Activated naive CD4-positive, alpha-beta T cell treated with anti-CD3 and anti-CD28 coated beads, Interleukin-2, amount 50 U/mL, for 72 hours (primary cell): ENCODE measurements around the gene ZNF664. TPM values are rescaled to one million over a fixed set of nuclear protein-coding genes. Genes with fewer than 3 reads are reported as not detected.

Experiments
- ATAC-seq, 2 donors: fragments of 150-1000 bp; cut with Tn5 transposase; 2 replicates each; pipeline ENCODE4 v1.10.0; 2021; ENCODE audit warnings: mild to moderate bottlenecking in 2 of 2, moderate library complexity in 2 of 2
- DNase-seq, 2 donors: peaks; one replicate each; pipeline ENCODE4 v3.0.0; 2021 to 2022; ENCODE audit warnings: low spot score in 2 of 2
- H3K27ac Mint-ChIP-seq, 2 donors: one replicate each; pipeline ENCODE4 v1.8.0; 2022; ENCODE audit warnings: mild to moderate bottlenecking in 2 of 2, mixed read lengths in 2 of 2
- H3K36me3 Mint-ChIP-seq, 2 donors: one replicate each; pipeline ENCODE4 v1.8.0; 2022; ENCODE audit warnings: mixed read lengths in 2 of 2
- H3K9me3 Mint-ChIP-seq, 2 donors: one replicate each; pipeline ENCODE4 v1.8.0; 2022; ENCODE audit warnings: mixed read lengths in 2 of 2
- total RNA-seq, 2 donors: library from RNA; stranded (reverse); gene quantifications; one replicate each; pipeline ENCODE4 v1.2.3, GENCODE V29; 2022

Gene ZNF664
- total RNA-seq, 2 donors from 2014 or later = 30.5 to 51.1 TPM

DNA sequence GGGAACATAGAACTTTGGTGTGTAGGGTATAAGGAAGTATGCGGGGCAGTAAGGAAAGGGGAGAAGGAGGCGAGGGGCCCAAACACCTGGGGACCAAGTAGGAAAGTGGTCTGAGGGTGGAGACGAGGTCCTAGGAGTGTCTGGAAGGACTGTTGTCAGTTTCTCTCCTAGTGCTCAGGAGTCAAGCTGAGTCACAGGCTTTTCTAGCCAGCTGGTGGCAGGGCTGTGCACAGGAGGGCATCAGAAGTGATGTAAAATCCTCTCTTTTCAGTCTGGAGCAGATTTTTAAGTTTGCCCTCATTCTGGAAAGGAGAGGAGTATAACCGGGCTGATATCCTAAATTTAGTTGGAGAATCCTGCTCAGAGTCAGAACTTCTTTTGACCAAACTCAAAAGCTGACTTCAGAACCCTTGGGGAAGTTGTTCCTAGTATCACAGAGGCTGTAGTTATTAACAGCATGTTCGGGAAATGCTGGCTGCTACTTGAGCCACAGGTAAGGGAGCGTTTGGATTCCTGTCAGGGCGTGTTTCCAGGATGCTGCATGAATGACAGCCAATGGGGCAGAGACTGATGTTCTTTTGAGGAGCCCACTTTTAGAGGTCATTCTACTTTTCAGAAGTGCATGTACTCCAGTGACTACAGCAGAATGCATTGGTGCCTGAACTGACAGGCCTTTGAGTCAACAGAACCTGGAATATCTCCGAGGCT, 19.3 kb downstream of the ZNF664 start:
- no peaks in the 10 kb centered on the region for H3K9me3 Mint-ChIP-seq

GRCh38 chr12:123995023-123995748, 22.2 kb downstream of the ZNF664 start:
- peaks cover 5 to 7% of the 10 kb centered on the region in 2 donors for H3K36me3 Mint-ChIP-seq

More for the DNA sequence above, 19.3 kb downstream of the ZNF664 start:
- ATAC-seq (no peak), DNase-seq (no peak)
- peak overlapping the region in 1 of 2 donors; percentile 48 for H3K27ac Mint-ChIP-seq
- H3K36me3 Mint-ChIP-seq = peaks cover 7 to 15% of the 10 kb centered on the region in 2 donors

DNA sequence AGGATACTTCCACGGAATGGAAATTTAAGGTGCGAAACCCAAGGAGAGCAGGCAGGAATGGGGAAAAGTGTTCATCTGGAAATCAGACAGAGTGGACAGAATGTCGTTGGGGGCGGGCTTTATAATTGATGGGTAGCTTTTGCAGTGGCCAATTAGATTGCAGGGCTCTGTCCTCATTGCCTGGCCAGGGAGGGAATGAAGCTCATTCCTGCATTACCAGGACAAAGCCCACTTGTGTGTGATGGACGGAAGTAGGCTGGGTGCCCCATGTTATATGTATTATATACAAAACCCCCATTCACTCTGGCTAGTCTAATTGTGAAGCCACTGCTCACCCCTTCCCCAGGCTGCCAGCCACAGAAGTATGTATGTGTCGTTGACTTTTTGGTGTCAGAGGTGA, 23.6 kb downstream of the ZNF664 start:
- no peak for ATAC-seq
- H3K9me3 Mint-ChIP-seq = no peaks in the 10 kb centered on the region
- DNase-seq = no peak
- H3K27ac Mint-ChIP-seq = peak overlapping the region in 1 of 2 donors; percentile 38
- peaks cover 0 to 5% of the 10 kb centered on the region in 2 donors for H3K36me3 Mint-ChIP-seq

More at GRCh38 chr12:123995023-123995748, 22.2 kb downstream of the ZNF664 start:
- DNase-seq = no peak
- peak; percentile 84 to 92 for ATAC-seq
- Mint-ChIP-seq H3K27ac (no peak overlapping the region), H3K9me3 (no peaks in the 10 kb centered on the region)

DNA sequence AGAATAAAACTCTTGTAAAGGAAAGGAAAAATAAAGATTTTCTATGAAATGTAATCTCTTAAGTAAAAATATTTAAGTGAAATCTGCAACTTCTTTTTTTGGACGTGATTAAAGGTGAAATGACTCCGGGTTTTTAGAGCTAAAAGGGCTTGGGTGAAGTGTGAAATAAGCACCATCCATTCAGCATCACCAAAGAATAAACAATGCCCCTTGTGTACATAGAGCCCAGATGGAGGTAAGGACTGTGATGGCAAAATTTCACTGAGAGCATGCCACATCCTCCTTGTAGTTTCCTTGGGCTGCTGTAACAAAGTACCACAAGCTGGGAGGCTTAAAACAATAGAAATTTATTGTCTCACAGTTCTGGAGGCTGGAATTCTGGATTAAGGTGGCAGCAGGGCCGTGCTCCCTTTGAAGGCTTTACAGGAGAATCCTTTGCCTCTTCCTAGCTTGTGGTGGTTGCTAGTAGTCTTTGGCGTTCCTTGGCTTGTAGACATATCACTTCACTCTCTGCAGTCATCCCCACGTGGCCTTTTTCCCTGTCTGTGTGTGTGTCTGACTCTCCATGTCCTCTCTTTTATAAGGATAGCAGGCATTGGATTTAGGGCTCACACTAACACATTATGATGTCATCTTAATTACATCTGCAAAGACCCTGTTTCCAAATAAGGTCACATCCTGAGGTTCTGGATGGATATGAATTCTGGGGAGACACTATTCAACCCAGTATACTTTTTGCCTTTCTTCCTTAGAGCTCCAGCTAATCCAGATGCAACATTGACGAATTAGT, 24.2 kb downstream of the ZNF664 start:
- Mint-ChIP-seq H3K27ac (no peak overlapping the region), H3K9me3 (no peaks in the 10 kb centered on the region), H3K36me3 (peaks cover 0 to 5% of the 10 kb centered on the region in 2 donors)
- ATAC-seq = no peak
- no peak for DNase-seq

DNA sequence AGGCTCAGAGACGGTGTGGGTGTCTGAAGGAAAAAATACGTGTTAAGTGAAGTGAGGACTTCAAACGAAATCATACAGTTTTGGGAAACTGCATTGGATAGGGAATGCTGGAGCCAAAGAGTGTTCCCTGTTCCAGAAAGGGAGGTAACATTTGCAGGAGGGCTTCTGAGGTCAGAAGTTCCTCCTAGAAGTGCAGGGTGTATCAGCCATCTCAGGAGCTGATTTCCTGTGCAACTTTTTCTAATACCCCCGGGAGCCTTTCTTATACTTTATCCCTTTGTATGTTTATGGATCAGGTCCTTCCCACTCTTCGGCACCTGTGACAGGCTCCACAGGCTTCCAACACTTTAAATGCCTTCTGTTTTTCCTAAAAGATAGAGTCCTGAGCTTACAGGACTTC, 24.9 kb downstream of the ZNF664 start:
- H3K27ac Mint-ChIP-seq = no peak overlapping the region
- DNase-seq = no peak

GRCh38 chr12:123998344-123998990, 25.5 kb downstream of the ZNF664 start:
- Mint-ChIP-seq H3K9me3 (no peaks in the 10 kb centered on the region), H3K27ac (no peak overlapping the region), H3K36me3 (peaks cover 0 to 5% of the 10 kb centered on the region in 2 donors)
- no peak for DNase-seq
- ATAC-seq = no peak

More for the DNA sequence above, 24.9 kb downstream of the ZNF664 start:
- Mint-ChIP-seq H3K9me3 (no peaks in the 10 kb centered on the region), H3K36me3 (peaks cover 0 to 5% of the 10 kb centered on the region in 2 donors)
- no peak for ATAC-seq

DNA sequence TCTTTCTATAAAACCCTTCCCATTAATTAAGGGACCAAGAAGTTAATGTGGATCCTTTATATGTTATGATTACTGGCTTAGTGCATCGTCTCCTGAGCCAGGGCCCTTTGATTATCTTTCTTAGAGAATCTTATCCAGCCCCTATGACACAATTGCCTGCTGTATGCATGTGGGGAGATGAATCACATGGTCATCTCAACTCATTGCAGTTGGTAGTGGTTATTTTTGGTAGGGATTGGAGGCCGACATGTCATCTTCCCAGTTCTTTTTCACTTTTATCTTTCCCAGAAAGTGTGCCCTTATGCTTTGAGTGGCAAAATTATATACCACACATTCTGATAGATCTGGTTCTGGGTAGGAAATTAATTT, 26.0 kb downstream of the ZNF664 start:
- H3K27ac Mint-ChIP-seq = no peak overlapping the region
- DNase-seq = no peak
- no peaks in the 10 kb centered on the region for H3K9me3 Mint-ChIP-seq
- no peaks in the 10 kb centered on the region for H3K36me3 Mint-ChIP-seq
- ATAC-seq = no peak

DNA sequence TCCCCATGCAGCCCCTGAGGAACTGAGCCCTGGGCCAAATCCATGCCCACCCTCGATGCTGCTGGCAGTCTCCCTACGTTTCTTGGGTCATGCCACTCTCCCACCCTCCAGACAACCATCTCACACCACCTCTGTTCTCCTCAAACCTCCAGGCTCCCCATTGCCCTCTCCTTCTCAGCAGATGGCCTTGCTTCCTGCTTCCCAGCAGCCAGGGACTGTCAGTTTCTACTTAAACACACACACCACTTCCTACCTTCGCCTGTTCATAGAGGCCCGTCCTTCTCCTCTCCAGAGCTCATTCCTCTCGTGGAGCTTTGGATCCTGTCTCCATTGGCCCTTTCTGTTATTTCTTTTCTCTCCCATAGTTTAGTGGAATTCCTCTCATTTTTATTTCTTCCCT, 27.1 kb downstream of the ZNF664 start:
- no peaks in the 10 kb centered on the region for H3K9me3 Mint-ChIP-seq
- H3K27ac Mint-ChIP-seq = no peak overlapping the region
- no peak for ATAC-seq
- DNase-seq = no peak
- no peaks in the 10 kb centered on the region for H3K36me3 Mint-ChIP-seq

DNA sequence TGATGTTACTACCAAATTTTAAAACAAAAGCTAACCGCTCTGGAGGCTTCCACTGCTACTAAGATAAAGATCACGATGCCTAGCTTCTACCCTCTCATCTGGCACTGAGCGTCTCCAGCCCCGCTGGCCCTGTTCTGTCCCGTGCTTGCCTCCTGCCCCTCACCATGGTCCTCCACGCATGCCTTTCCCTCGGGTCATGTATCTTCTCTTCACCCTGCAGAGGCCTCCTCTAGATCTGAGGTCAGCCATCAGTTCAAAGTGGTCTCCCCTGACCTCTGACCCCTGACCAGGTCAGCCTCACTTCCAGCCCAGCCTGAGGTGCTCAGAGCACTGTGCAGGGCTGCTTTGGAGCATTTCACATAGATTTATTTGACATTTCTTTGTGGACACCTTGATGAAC, 28.3 kb downstream of the ZNF664 start:
- Mint-ChIP-seq H3K9me3 (no peaks in the 10 kb centered on the region), H3K27ac (no peak overlapping the region), H3K36me3 (peaks cover 0 to 8% of the 10 kb centered on the region in 2 donors)
- DNase-seq = no peak
- ATAC-seq = no peak

- ATAC-seq (no peak), DNase-seq (no peak)
- Mint-ChIP-seq H3K27ac (no peak overlapping the region), H3K36me3 (peaks cover 0 to 8% of the 10 kb centered on the region in 2 donors), H3K9me3 (no peaks in the 10 kb centered on the region)
Observed at GRCh38 chr12:124002021-124002644, 29.1 kb downstream of the ZNF664 start.

GRCh38 chr12:124002654-124003053, 29.6 kb downstream of the ZNF664 start:
- DNase-seq (no peak), ATAC-seq (no peak)
- Mint-ChIP-seq H3K9me3 (no peaks in the 10 kb centered on the region), H3K36me3 (peaks cover 0 to 8% of the 10 kb centered on the region in 2 donors), H3K27ac (no peak overlapping the region)

DNA sequence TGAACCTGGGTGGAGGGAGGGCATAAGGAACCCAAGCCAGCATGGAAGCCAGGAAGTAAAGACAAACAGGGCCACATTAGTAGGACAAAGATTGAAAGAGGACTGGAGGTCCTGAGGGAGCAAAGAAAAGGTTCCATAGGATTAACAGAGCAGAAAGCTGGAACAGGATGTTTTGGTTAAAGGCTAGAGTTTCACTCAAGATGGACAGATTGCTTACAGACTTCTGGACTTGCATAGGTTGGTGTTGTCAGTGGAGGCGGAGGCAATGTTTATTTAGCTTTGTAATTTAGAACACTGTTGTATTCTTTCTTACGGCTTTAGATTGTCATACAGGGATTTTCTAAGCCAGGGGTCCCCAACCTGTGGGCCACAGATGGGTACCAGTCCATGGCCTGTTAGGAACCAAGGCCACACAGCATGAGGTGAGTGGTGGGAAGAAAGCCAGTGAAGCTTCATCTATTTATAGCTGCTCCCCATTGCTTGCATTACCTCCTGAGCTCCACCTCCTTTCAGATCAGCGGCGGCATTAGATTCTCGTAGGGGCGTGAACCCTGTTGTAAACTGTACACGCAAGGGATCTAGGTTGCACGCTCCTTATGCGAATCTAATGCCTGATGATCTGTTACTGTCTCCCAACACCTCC, 31.3 kb downstream of the ZNF664 start:
- Mint-ChIP-seq H3K27ac (no peak overlapping the region), H3K9me3 (no peaks in the 10 kb centered on the region), H3K36me3 (peaks cover 0 to 8% of the 10 kb centered on the region in 2 donors)
- ATAC-seq (no peak), DNase-seq (no peak)

DNA sequence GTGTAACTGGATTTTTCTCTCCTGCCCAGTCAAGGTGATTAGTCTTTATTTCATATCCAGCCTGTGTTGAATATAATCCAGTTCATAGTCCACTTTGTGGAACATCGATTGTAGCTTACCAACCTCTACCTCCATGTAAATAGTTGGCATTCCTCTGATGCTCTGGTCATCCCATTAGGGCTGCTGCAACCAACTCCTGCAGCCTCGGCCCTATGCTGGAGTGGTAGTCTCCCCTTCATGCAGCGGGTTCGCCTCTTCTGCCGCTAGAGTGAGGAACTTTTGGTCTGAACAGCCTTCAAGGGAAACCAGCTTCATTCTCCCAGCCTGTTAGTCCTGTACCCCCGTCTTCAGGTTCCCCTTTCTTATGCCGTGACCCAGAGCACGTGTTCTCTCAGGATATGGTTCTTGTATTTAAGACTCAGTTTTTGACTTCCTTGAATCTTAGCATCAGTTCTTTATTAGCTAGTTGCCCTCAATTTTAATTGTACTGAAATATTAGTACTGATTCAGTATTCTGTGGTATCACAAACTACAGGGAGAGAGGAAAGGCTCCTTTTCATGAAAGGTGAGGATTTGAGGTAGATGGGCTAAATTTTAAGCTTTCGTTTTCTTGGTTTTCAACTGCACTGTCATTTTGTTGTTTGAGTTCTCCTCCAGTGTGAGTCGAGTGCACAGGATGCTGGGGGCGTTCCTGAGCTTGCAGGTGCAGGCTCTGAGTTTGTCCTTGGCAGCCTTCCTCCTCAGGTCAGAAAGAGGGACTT, 33.2 kb downstream of the ZNF664 start:
- Mint-ChIP-seq H3K36me3 (peaks cover 0 to 8% of the 10 kb centered on the region in 2 donors), H3K27ac (peak overlapping the region; percentile 60 to 96), H3K9me3 (no peaks in the 10 kb centered on the region)
- DNase-seq = peak in 1 of 2 donors; percentile 42
- ATAC-seq = peak; percentile 59 to 79

DNA sequence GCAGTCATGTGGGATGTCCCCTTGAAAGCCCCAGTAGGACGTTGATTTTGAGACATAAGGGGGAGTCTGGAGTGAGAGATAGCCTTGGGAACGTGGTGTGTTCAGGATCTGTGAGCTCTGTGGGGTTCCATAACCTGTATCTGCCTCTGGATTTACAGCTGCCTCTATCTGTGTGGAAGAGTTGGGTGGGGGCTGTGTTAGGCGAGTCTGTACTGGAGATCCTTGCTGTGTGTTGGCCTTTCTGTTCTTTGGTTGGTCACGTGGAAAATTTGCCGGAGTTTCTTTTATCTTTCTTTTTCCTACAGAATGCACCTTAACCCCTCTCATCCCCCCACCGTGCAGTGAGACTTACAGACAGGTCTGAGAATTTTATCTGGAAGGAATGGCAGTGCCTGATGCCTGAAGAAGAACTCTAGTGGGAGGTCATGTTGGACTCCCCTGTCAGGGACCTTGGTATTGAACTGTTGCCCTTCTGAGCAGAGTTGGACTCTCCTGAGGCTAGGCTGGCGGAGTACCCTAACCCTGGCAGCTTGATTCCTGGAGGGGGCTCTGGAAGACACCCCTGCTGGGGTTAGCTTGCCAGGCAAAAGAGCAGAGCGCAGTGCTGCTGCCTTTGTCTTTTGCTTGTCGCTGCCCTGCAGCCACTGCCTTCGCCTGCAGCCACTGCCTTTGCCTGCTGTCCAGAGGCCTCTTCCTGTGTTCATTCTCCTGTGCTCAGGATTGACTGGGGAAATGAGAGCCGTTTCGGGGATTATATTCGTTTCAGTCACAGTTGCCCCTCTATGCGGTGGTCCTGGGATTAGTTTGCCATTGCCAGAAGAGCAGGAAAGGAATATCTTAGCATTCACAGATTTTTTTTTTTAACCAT, 34.1 kb downstream of the ZNF664 start:
- ATAC-seq = no peak
- peak overlapping the region; percentile 60 to 96 for H3K27ac Mint-ChIP-seq

More for the DNA sequence above, 34.1 kb downstream of the ZNF664 start:
- no peak for DNase-seq
- Mint-ChIP-seq H3K36me3 (peaks cover 5 to 13% of the 10 kb centered on the region in 2 donors), H3K9me3 (no peaks in the 10 kb centered on the region)
